ENCODE data around the gene ANXA11. TPM values are rescaled to one million over a fixed set of nuclear protein-coding genes. Genes with fewer than 3 reads are reported as not detected.
"Not testable (repeated sequence)": the region's sequence is repeated elsewhere in the genome, so short reads cannot be mapped to it uniquely, and the experiment has no call there.

ANXA11 gene
- 223 and 232 TPM in 2 replicates for total RNA-seq

- H3K36me3 Mint-ChIP-seq (ENCODE audit: low read depth), result peaks cover 22% of the 10 kb centered on the region
- no peaks in the 10 kb centered on the region for H3K9me3 Mint-ChIP-seq
- peak within 1 kb of the TSS; percentile 84 for H3K4me3 Mint-ChIP-seq
- H3K27me3 Mint-ChIP-seq, result no peaks in the 10 kb centered on the region
- peak within 1 kb of the TSS; percentile 94 for H3K27ac Mint-ChIP-seq
- peaks cover 45% of the 10 kb centered on the region for H3K4me1 Mint-ChIP-seq
- DNase-seq, result peak; percentile 94
- intact Hi-C loops (cut with micrococcal nuclease), result loop anchor here (10.0 kb wide), 1 partner anchor 961 kb away; no protein-coding TSS in a partner anchor
Measured at GRCh38 chr10:80205477-80206276, at the start of gene ANXA11. TSS of gene ANXA11 (minus strand) at chr10:80205537. CDS start at chr10:80172861, 32,676 bp downstream.

- H3K36me3 Mint-ChIP-seq (ENCODE audit: low read depth); H3K27me3 Mint-ChIP-seq; intact Hi-C loops (cut with micrococcal nuclease); H3K4me3 Mint-ChIP-seq; DNase-seq; H3K9me3 Mint-ChIP-seq; H3K27ac Mint-ChIP-seq: not testable (repeated sequence)
- peaks cover 21% of the 10 kb centered on the region for H3K4me1 Mint-ChIP-seq
Measured at GRCh38 chr10:80254726-80255125, 49.4 kb upstream of the ANXA11 start.

GRCh38 chr10:80253963-80254271 lies 48.6 kb upstream of the ANXA11 start:
- DNase-seq; intact Hi-C loops (cut with micrococcal nuclease); H3K27ac Mint-ChIP-seq: not testable (repeated sequence)

GRCh38 chr10:80253266-80253962 lies 48.1 kb upstream of the ANXA11 start:
- peaks cover 21% of the 10 kb centered on the region for H3K4me1 Mint-ChIP-seq
- peak overlapping the region; percentile 7 for H3K4me3 Mint-ChIP-seq
- H3K27ac Mint-ChIP-seq, result peak overlapping the region; percentile 30
- intact Hi-C loops (cut with micrococcal nuclease), result no loop called here
- DNase-seq, result peak; percentile 70
- H3K36me3 Mint-ChIP-seq (ENCODE audit: low read depth), result no peaks in the 10 kb centered on the region
- H3K27me3 Mint-ChIP-seq, result peaks cover 8% of the 10 kb centered on the region
- no peaks in the 10 kb centered on the region for H3K9me3 Mint-ChIP-seq

More at GRCh38 chr10:80253963-80254271, 48.6 kb upstream of the ANXA11 start:
- H3K4me3 Mint-ChIP-seq; H3K27me3 Mint-ChIP-seq; H3K36me3 Mint-ChIP-seq (ENCODE audit: low read depth); H3K9me3 Mint-ChIP-seq: not testable (repeated sequence)
- H3K4me1 Mint-ChIP-seq, result peaks cover 21% of the 10 kb centered on the region

GRCh38 chr10:80252296-80252887 lies 47.1 kb upstream of the ANXA11 start:
- Mint-ChIP-seq H3K4me3 (no peak overlapping the region), H3K9me3 (no peaks in the 10 kb centered on the region), H3K27me3 (peaks cover 9% of the 10 kb centered on the region), H3K4me1 (peaks cover 21% of the 10 kb centered on the region), H3K36me3 (ENCODE audit: low read depth) (no peaks in the 10 kb centered on the region), H3K27ac (no peak overlapping the region)
- DNase-seq, result no peak
- intact Hi-C loops (cut with micrococcal nuclease), result no loop called here

- peaks cover 21% of the 10 kb centered on the region for H3K4me1 Mint-ChIP-seq
- H3K27me3 Mint-ChIP-seq; H3K36me3 Mint-ChIP-seq (ENCODE audit: low read depth); H3K27ac Mint-ChIP-seq; H3K4me3 Mint-ChIP-seq; H3K9me3 Mint-ChIP-seq; intact Hi-C loops (cut with micrococcal nuclease); DNase-seq: not testable (repeated sequence)
Measured at GRCh38 chr10:80251703-80252280, 46.5 kb upstream of the ANXA11 start.

- H3K9me3 Mint-ChIP-seq; intact Hi-C loops (cut with micrococcal nuclease); H3K27ac Mint-ChIP-seq; H3K4me3 Mint-ChIP-seq; DNase-seq; H3K36me3 Mint-ChIP-seq (ENCODE audit: low read depth); H3K27me3 Mint-ChIP-seq: not testable (repeated sequence)
- peaks cover 18% of the 10 kb centered on the region for H3K4me1 Mint-ChIP-seq
Measured at GRCh38 chr10:80250399-80250798, 45.1 kb upstream of the ANXA11 start.

GRCh38 chr10:80249906-80250305 lies 44.6 kb upstream of the ANXA11 start:
- H3K27me3 Mint-ChIP-seq; H3K36me3 Mint-ChIP-seq (ENCODE audit: low read depth): not testable (repeated sequence)

GRCh38 chr10:80247611-80248010 lies 42.3 kb upstream of the ANXA11 start:
- DNase-seq; H3K4me1 Mint-ChIP-seq; H3K9me3 Mint-ChIP-seq; H3K36me3 Mint-ChIP-seq (ENCODE audit: low read depth); H3K27ac Mint-ChIP-seq; H3K4me3 Mint-ChIP-seq; intact Hi-C loops (cut with micrococcal nuclease): not testable (repeated sequence)
- H3K27me3 Mint-ChIP-seq, result peaks cover 16% of the 10 kb centered on the region

More at GRCh38 chr10:80249906-80250305, 44.6 kb upstream of the ANXA11 start:
- H3K9me3 Mint-ChIP-seq; DNase-seq; H3K27ac Mint-ChIP-seq; H3K4me3 Mint-ChIP-seq; intact Hi-C loops (cut with micrococcal nuclease): not testable (repeated sequence)
- H3K4me1 Mint-ChIP-seq, result peaks cover 18% of the 10 kb centered on the region

- H3K4me1 Mint-ChIP-seq; H3K9me3 Mint-ChIP-seq; DNase-seq; H3K36me3 Mint-ChIP-seq (ENCODE audit: low read depth); H3K27ac Mint-ChIP-seq; H3K4me3 Mint-ChIP-seq; intact Hi-C loops (cut with micrococcal nuclease): not testable (repeated sequence)
- peaks cover 16% of the 10 kb centered on the region for H3K27me3 Mint-ChIP-seq
Measured at GRCh38 chr10:80244371-80244770, 39.0 kb upstream of the ANXA11 start.

- intact Hi-C loops (cut with micrococcal nuclease); H3K4me3 Mint-ChIP-seq; H3K27ac Mint-ChIP-seq; H3K36me3 Mint-ChIP-seq (ENCODE audit: low read depth); H3K9me3 Mint-ChIP-seq; H3K4me1 Mint-ChIP-seq; DNase-seq: not testable (repeated sequence)
- H3K27me3 Mint-ChIP-seq, result peaks cover 15% of the 10 kb centered on the region
Measured at GRCh38 chr10:80242341-80242740, 37.0 kb upstream of the ANXA11 start.

GRCh38 chr10:80236457-80236856 lies 31.1 kb upstream of the ANXA11 start:
- H3K4me3 Mint-ChIP-seq; DNase-seq; H3K4me1 Mint-ChIP-seq; H3K27ac Mint-ChIP-seq; H3K36me3 Mint-ChIP-seq (ENCODE audit: low read depth); H3K9me3 Mint-ChIP-seq; H3K27me3 Mint-ChIP-seq; intact Hi-C loops (cut with micrococcal nuclease): not testable (repeated sequence)

GRCh38 chr10:80234331-80235235 lies 29.2 kb upstream of the ANXA11 start:
- DNase-seq; H3K27ac Mint-ChIP-seq; H3K4me3 Mint-ChIP-seq; H3K9me3 Mint-ChIP-seq; intact Hi-C loops (cut with micrococcal nuclease); H3K4me1 Mint-ChIP-seq; H3K27me3 Mint-ChIP-seq; H3K36me3 Mint-ChIP-seq (ENCODE audit: low read depth): not testable (repeated sequence)

Measured in activated CD4-positive, alpha-beta T cell treated with anti-CD3 and anti-CD28 coated beads, Interleukin-2, amount 10 ng/mL, durations not matched to agents 24 days and 14 days (primary cell).